ENCODE data around the gene ERCC6. TPM values are rescaled to one million over a fixed set of nuclear protein-coding genes. Genes with fewer than 3 reads are reported as not detected.

ERCC6 gene
- total and polyA plus RNA-seq, 3 donors from 2014 or later, result 19.4 to 20.1 (median 19.6) TPM

GRCh38 chr10:49526619-49527018 is 12.3 kb downstream of the ERCC6 start:
- DNase-seq, result no peak
- 73 to 89% methylated on average over 2 of the region's 2 CpGs for WGBS, 2 donors

DNA sequence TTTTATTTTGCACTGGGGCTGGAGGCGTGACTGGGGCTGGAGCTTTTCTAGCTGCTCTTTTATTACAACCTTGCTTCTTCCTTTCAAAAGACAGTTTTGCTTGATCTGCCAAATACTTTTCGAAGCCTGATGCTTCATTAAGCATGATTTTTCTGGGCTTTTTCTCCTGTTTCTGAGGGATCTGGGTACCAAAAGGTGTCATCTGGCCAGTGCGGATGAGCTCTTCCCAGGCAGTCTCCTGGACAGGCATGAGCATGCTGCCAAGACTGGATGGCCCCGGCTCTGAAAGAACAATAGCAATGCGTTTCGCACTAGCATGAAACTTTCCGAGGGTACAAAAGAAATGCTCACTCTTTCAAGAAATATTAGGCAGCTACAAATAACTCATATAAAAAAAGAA is 14.4 kb downstream of the ERCC6 start:
- WGBS, 2 donors, result 83 to 89% methylated on average over 7 of the region's 7 CpGs

More at GRCh38 chr10:49526619-49527018, 12.3 kb downstream of the ERCC6 start:
- Histone ChIP-seq H3K4me1 (no peaks in the 10 kb centered on the region), H3K36me3 (ENCODE audit: low read depth, missing control alignments) (no peaks in the 10 kb centered on the region), H3K4me3 (no peak overlapping the region), H3K27me3 (no peaks in the 10 kb centered on the region), H3K9me3 (no peaks in the 10 kb centered on the region), H3K27ac (no peak overlapping the region)
- TF ChIP-seq CTCF (IDR thresholded peaks at IDR 0.05) (no peak), POLR2A (IDR thresholded peaks at IDR 0.05) (no peak)
- intact Hi-C loops (cut with DNase I; ENCODE audit: low total_unique reads), result no loop called here

DNA sequence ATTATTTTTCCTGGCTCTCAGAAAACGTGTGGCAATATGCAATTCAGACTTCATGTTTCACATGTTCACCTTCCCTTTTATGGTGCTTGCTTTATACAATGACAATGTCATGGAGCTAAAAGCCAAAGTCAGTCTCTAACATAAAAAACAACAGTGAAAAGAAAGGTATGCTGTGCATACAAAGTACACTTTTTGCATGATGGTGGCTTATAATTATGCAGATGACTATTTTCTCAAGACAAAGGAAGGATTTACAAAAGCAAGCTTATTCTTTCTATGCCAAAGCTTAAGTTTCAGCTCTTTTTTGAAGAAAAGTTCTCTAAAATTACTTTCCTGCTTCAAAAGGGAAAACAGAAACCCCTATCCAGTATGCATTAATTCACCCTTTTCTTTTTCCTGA is 15.6 kb downstream of the ERCC6 start:
- DNase-seq, result no peak
- WGBS, 2 donors, result 38 to 53% methylated on average over 1 of the region's 1 CpG
- intact Hi-C loops (cut with DNase I; ENCODE audit: low total_unique reads), result no loop called here
- TF ChIP-seq POLR2A (IDR thresholded peaks at IDR 0.05) (no peak), CTCF (IDR thresholded peaks at IDR 0.05) (no peak)
- no peak overlapping the region for H3K4me3 ChIP-seq
- no peaks in the 10 kb centered on the region for H3K4me1 ChIP-seq
- no peak overlapping the region for H3K27ac ChIP-seq
- H3K36me3 ChIP-seq (ENCODE audit: low read depth, missing control alignments), result no peaks in the 10 kb centered on the region
- no peaks in the 10 kb centered on the region for H3K9me3 ChIP-seq
- no peaks in the 10 kb centered on the region for H3K27me3 ChIP-seq

More for the DNA sequence above, 14.4 kb downstream of the ERCC6 start:
- intact Hi-C loops (cut with DNase I; ENCODE audit: low total_unique reads), result no loop called here
- no peaks in the 10 kb centered on the region for H3K9me3 ChIP-seq
- no peaks in the 10 kb centered on the region for H3K27me3 ChIP-seq
- no peak overlapping the region for H3K4me3 ChIP-seq
- DNase-seq, result no peak
- TF ChIP-seq POLR2A (IDR thresholded peaks at IDR 0.05) (no peak), CTCF (IDR thresholded peaks at IDR 0.05) (no peak)
- H3K27ac ChIP-seq, result no peak overlapping the region
- no peaks in the 10 kb centered on the region for H3K36me3 ChIP-seq (ENCODE audit: low read depth, missing control alignments)
- H3K4me1 ChIP-seq, result no peaks in the 10 kb centered on the region

- intact Hi-C loops (cut with DNase I; ENCODE audit: low total_unique reads), result no loop called here
- 72 to 88% methylated on average over 4 of the region's 4 CpGs for WGBS, 2 donors
These were observed 17.9 kb downstream of the ERCC6 start for GRCh38 chr10:49521062-49521461.

More at GRCh38 chr10:49521062-49521461, 17.9 kb downstream of the ERCC6 start:
- no peaks in the 10 kb centered on the region for H3K4me1 ChIP-seq
- no peak for TF ChIP-seq CTCF (IDR thresholded peaks at IDR 0.05)
- no peak for TF ChIP-seq POLR2A (IDR thresholded peaks at IDR 0.05)
- H3K27me3 ChIP-seq, result no peaks in the 10 kb centered on the region
- DNase-seq, result no peak
- H3K9me3 ChIP-seq, result no peaks in the 10 kb centered on the region
- no peak overlapping the region for H3K4me3 ChIP-seq
- H3K36me3 ChIP-seq (ENCODE audit: low read depth, missing control alignments), result no peaks in the 10 kb centered on the region
- no peak overlapping the region for H3K27ac ChIP-seq

Measured in testis (tissue), 3 donors.